Measurements from ENCODE around the gene PLCB4. TPM values are rescaled to one million over a fixed set of nuclear protein-coding genes. Genes with fewer than 3 reads are reported as not detected.

PLCB4 gene
- total RNA-seq, 1 donor from 2014 or later, result 30.5 TPM

- intact Hi-C loops (cut with micrococcal nuclease), result no loop called here
- no peaks in the 10 kb centered on the region for H3K36me3 ChIP-seq
- peaks cover 53% of the 10 kb centered on the region for H3K4me1 ChIP-seq
- H3K9me3 ChIP-seq (replicated peaks), result no peaks in the 10 kb centered on the region
- H3K27me3 ChIP-seq (ENCODE audit: low read depth), result no peaks in the 10 kb centered on the region
- no peak overlapping the region for H3K4me3 ChIP-seq
- no peak for DNase-seq
- TF ChIP-seq, protein P1, sequence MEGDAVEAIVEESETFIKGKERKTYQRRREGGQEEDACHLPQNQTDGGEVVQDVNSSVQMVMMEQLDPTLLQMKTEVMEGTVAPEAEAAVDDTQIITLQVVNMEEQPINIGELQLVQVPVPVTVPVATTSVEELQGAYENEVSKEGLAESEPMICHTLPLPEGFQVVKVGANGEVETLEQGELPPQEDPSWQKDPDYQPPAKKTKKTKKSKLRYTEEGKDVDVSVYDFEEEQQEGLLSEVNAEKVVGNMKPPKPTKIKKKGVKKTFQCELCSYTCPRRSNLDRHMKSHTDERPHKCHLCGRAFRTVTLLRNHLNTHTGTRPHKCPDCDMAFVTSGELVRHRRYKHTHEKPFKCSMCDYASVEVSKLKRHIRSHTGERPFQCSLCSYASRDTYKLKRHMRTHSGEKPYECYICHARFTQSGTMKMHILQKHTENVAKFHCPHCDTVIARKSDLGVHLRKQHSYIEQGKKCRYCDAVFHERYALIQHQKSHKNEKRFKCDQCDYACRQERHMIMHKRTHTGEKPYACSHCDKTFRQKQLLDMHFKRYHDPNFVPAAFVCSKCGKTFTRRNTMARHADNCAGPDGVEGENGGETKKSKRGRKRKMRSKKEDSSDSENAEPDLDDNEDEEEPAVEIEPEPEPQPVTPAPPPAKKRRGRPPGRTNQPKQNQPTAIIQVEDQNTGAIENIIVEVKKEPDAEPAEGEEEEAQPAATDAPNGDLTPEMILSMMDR (IDR thresholded peaks at IDR 0.05; ENCODE audit: borderline replicate concordance), result no peak
- H3K27ac ChIP-seq (replicated peaks), result no peak overlapping the region
These were observed 172.4 kb downstream of the PLCB4 start for GRCh38 chr20:9241232-9241692.

DNA sequence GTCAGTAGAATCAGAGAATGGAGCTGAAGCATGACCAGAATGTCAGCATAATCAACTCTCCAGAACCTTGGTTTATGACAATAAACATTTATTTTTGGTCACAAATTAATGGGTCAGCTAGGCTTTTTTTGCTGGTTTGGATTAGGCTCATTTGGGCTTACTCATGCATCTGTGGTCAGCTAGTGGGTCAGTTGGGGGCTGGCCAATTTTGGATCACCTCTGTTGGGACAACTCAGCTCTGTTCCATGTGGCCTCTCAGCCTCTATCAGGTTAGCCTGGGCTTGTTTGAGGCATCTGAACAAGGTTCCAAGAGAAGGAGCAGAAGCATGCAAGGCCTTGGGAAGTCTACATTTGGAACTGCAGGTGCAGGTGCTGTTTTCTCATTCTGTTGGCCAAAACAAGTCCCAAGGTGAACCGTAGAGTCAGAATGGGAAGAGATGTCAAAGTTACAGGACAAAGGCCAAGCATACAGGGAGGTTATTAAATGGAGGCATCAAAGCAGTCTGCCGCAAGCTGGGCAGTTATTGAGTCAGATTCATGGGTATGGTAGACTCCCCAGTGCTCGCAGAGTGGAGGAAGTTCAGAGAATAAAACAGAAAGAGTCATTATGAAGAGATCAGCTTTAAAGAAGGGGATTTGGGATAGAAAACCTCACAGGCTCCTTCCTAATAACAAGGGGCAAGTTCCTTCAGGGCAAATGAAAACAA lies 173.0 kb downstream of the PLCB4 start:
- H3K27ac ChIP-seq (replicated peaks), result no peak overlapping the region
- DNase-seq, result no peak
- no peaks in the 10 kb centered on the region for H3K9me3 ChIP-seq (replicated peaks)
- no peak overlapping the region for H3K4me3 ChIP-seq
- H3K27me3 ChIP-seq (ENCODE audit: low read depth), result no peaks in the 10 kb centered on the region
- TF ChIP-seq, protein P1 (IDR thresholded peaks at IDR 0.05; ENCODE audit: borderline replicate concordance), result no peak
- intact Hi-C loops (cut with micrococcal nuclease), result no loop called here
- peaks cover 49% of the 10 kb centered on the region for H3K4me1 ChIP-seq
- H3K36me3 ChIP-seq, result no peaks in the 10 kb centered on the region

DNA sequence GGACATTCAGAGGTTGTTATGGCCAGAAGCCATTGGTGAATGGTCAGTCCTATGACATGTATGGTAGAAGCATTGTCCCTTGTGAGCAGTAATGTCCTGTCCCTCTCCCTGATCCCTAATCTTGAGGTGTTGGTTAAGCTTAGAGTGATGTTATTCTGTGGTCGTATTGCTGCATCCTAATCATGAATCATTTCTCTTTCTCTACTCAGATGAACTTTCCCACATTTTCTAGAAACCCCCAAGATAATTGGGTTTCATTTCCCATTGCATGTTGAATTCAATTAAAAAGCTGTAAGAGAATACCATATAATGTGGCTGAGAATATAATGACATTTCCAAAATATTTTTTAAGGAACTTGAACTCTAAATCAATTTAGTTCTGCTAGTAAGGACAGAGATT lies 175.1 kb downstream of the PLCB4 start:
- intact Hi-C loops (cut with micrococcal nuclease), result no loop called here
- no peaks in the 10 kb centered on the region for H3K9me3 ChIP-seq (replicated peaks)
- TF ChIP-seq, protein P1 (IDR thresholded peaks at IDR 0.05; ENCODE audit: borderline replicate concordance), result no peak
- no peaks in the 10 kb centered on the region for H3K27me3 ChIP-seq (ENCODE audit: low read depth)
- H3K4me1 ChIP-seq, result peaks cover 37% of the 10 kb centered on the region
- DNase-seq, result no peak
- no peak overlapping the region for H3K4me3 ChIP-seq
- no peak overlapping the region for H3K27ac ChIP-seq (replicated peaks)
- no peaks in the 10 kb centered on the region for H3K36me3 ChIP-seq

GRCh38 chr20:9244811-9245210 lies 175.9 kb downstream of the PLCB4 start:
- H3K27me3 ChIP-seq (ENCODE audit: low read depth), result no peaks in the 10 kb centered on the region
- no peak overlapping the region for H3K4me3 ChIP-seq
- DNase-seq, result no peak
- peaks cover 37% of the 10 kb centered on the region for H3K4me1 ChIP-seq
- intact Hi-C loops (cut with micrococcal nuclease), result no loop called here
- TF ChIP-seq, protein P1 (IDR thresholded peaks at IDR 0.05; ENCODE audit: borderline replicate concordance), result no peak
- no peak overlapping the region for H3K27ac ChIP-seq (replicated peaks)
- no peaks in the 10 kb centered on the region for H3K9me3 ChIP-seq (replicated peaks)
- H3K36me3 ChIP-seq, result no peaks in the 10 kb centered on the region

GRCh38 chr20:9246731-9247130 lies 177.8 kb downstream of the PLCB4 start:
- no peaks in the 10 kb centered on the region for H3K27me3 ChIP-seq (ENCODE audit: low read depth)
- H3K36me3 ChIP-seq, result no peaks in the 10 kb centered on the region
- intact Hi-C loops (cut with micrococcal nuclease), result no loop called here
- H3K4me1 ChIP-seq, result peaks cover 21% of the 10 kb centered on the region
- no peak overlapping the region for H3K27ac ChIP-seq (replicated peaks)
- H3K9me3 ChIP-seq (replicated peaks), result no peaks in the 10 kb centered on the region
- TF ChIP-seq, protein P1 (IDR thresholded peaks at IDR 0.05; ENCODE audit: borderline replicate concordance), result no peak
- H3K4me3 ChIP-seq, result no peak overlapping the region
- DNase-seq, result no peak

Measured in left ventricle myocardium inferior (tissue), 1 donor.